ENCODE measurements around the gene WDHD1.

DNA sequence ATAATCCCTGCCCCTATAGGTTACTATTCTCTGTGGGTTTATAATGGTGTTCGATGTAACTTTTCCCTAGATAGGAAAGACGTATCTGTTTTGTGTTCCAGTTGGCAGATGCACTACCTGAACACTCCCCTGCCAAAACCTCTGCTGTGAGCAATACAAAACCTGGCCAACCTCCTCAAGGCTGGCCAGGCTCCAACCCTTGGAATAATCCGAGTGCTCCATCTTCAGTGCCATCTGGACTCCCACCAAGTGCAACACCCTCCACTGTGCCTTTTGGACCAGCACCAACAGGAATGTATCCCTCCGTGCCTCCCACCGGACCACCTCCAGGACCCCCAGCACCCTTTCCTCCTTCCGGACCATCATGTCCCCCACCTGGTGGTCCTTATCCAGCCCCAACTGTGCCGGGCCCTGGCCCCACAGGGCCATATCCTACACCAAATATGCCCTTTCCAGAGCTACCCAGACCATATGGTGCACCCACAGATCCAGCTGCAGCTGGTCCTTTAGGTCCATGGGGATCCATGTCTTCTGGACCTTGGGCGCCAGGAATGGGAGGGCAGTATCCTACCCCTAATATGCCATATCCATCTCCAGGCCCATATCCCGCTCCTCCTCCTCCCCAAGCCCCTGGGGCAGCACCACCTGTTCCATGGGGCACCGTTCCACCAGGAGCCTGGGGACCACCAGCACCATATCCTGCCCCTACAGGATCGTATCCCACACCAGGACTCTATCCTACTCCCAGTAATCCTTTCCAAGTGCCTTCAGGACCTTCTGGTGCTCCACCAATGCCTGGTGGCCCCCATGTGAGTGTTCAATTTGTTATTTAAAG is 35.8 kb upstream of the WDHD1 start:
- TF ChIP-seq, protein P1, sequence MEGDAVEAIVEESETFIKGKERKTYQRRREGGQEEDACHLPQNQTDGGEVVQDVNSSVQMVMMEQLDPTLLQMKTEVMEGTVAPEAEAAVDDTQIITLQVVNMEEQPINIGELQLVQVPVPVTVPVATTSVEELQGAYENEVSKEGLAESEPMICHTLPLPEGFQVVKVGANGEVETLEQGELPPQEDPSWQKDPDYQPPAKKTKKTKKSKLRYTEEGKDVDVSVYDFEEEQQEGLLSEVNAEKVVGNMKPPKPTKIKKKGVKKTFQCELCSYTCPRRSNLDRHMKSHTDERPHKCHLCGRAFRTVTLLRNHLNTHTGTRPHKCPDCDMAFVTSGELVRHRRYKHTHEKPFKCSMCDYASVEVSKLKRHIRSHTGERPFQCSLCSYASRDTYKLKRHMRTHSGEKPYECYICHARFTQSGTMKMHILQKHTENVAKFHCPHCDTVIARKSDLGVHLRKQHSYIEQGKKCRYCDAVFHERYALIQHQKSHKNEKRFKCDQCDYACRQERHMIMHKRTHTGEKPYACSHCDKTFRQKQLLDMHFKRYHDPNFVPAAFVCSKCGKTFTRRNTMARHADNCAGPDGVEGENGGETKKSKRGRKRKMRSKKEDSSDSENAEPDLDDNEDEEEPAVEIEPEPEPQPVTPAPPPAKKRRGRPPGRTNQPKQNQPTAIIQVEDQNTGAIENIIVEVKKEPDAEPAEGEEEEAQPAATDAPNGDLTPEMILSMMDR (IDR thresholded peaks at IDR 0.05): no peak
- no peak for TF ChIP-seq POLR2AphosphoS5 (IDR thresholded peaks at IDR 0.05)
- TF ChIP-seq POLR2A (IDR thresholded peaks at IDR 0.05): no peak
- TF ChIP-seq EP300 (IDR thresholded peaks at IDR 0.05): no peak

All from upper lobe of left lung (tissue), 4 donors.